PC-9 (cell line): ENCODE measurements around the gene DPP9. TPM values are rescaled to one million over a fixed set of nuclear protein-coding genes. Genes with fewer than 3 reads are reported as not detected.

ENCODE experiments used
- BruUV-seq: library from RNA; stranded (reverse); fragments of 400-500 nt; replicated peaks from 2 replicates; lab custom pipeline; 2021; lab: Mats Ljungman, UMichigan
- CTCF ChIA-PET: fragments of 300-600 bp; sonication (Branson Sonifier 250); formaldehyde crosslinking; loops from one replicate; lab custom pipeline; 2022; ENCODE audit warnings: antibody characterized with exemption; lab: Charles Lee
- POLR2A ChIA-PET: fragments of 300-600 bp; sonication (Branson Sonifier 250); formaldehyde crosslinking; loops from one replicate; lab custom pipeline; 2022; ENCODE audit warnings: antibody characterized with exemption; ENCODE audit not compliant: unreplicated experiment; lab: Charles Lee
- DNase-seq, 2 experiments: peaks; one replicate each; pipeline versions ENCODE4 v3.0.0 to v3.0.0-alpha.2; 2015 to 2022; ENCODE audit warnings: mixed read lengths in 1 of 2
- H2AFZ ChIP-seq: fragments of 200-600 bp; sonication (generic); 2 replicates; pipeline ENCODE4 v1.8.1; 2017; ENCODE audit warnings: antibody characterized with exemption
- H3F3A ChIP-seq: fragments of 200-600 bp; sonication (generic); 2 replicates; pipeline ENCODE4 v1.8.1; 2017; ENCODE audit warnings: antibody characterized with exemption, mild to moderate bottlenecking, low read depth; ENCODE audit not compliant: insufficient read depth
- H3K27ac ChIP-seq: fragments of 200-600 bp; sonication (generic); 2 replicates; pipeline ENCODE4 v1.6.1; 2016; ENCODE audit warnings: mixed run types
- H3K27me3 ChIP-seq: fragments of 200-600 bp; sonication (generic); 2 replicates; pipeline ENCODE4 v1.6.1; 2016; ENCODE audit warnings: low read depth, mixed run types; ENCODE audit not compliant: insufficient read depth
- H3K36me3 ChIP-seq: fragments of 200-600 bp; sonication (generic); 2 replicates; pipeline ENCODE4 v1.6.1; 2016; ENCODE audit warnings: low read depth, mixed run types
- H3K4me1 ChIP-seq: fragments of 200-600 bp; sonication (generic); replicated peaks from 2 replicates; pipeline ENCODE4 v1.6.1; 2016; ENCODE audit warnings: mixed run types; ENCODE audit not compliant: insufficient read depth
- H3K4me2 ChIP-seq: fragments of 200-600 bp; sonication (generic); 2 replicates; pipeline ENCODE4 v1.6.1; 2017; ENCODE audit warnings: mixed run types
- H3K4me3 ChIP-seq: fragments of 200-600 bp; sonication (generic); 2 replicates; pipeline ENCODE4 v1.6.1; 2016; ENCODE audit warnings: mixed run types
- H3K79me2 ChIP-seq: fragments of 200-600 bp; sonication (generic); 2 replicates; pipeline ENCODE4 v1.6.1; 2017; ENCODE audit warnings: low read depth, mixed run types
- H3K9me2 ChIP-seq: fragments of 200-600 bp; sonication (generic); 2 replicates; pipeline ENCODE4 v1.8.1; 2017; ENCODE audit warnings: mild to moderate bottlenecking; ENCODE audit not compliant: insufficient read depth
- H3K9me3 ChIP-seq: fragments of 200-600 bp; sonication (generic); 2 replicates; pipeline ENCODE4 v1.8.1; 2016; ENCODE audit warnings: low read depth; ENCODE audit not compliant: insufficient read depth
- H4K20me1 ChIP-seq: fragments of 200-600 bp; sonication (generic); 2 replicates; pipeline ENCODE4 v1.8.1; 2017; ENCODE audit not compliant: insufficient read depth
- EZH2 ChIP-seq: fragments of 200-600 bp; sonication (generic); IDR thresholded peaks from 2 replicates; pipeline ENCODE4 v1.8.0; 2017; ENCODE audit warnings: antibody characterized with exemption, low read depth
- intact Hi-C: fragments of 100-400 bp; cut with micrococcal nuclease; formaldehyde crosslinking; loops from one replicate; pipeline ENCODE4 v1.10.0; 2022; ENCODE audit not compliant: unreplicated experiment
- total RNA-seq: library from RNA; stranded (reverse); gene quantifications from 2 replicates; pipeline ENCODE4 v1.2.3, GENCODE V29; 2021
- TF ChIP-seq, protein P1 (sequence below): fragments of 200-600 bp; sonication (generic); conservative IDR thresholded peaks from 2 replicates; pipeline ENCODE4 v1.6.1; 2017; ENCODE audit warnings: mixed run types, antibody characterized with exemption, mild to moderate bottlenecking, moderate library complexity

DPP9 gene
- total RNA-seq, 1 experiment from 2014 or later, result 85.3 TPM

DNA sequence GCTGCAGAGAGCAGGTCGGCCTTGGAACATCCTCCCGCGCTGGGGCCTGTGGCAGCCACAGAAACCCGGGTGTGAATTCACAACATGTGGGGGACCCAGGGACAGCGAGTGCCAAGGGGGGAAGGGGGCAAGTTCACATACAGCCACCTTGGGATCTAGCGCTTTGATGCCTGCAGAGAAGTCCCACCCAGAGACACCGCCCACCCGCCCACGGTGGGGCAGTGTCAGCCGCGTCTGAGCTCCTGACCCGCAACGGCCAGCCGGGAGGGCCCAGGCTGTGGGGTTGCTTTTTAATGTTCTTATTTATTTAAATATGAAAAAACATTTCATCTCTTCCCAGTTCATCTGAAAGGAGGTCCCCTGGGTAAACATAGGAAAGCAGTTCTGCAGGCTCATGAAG, 66.4 kb downstream of the DPP9 start:
- TF ChIP-seq EZH2, result no peak
- TF ChIP-seq, protein P1, sequence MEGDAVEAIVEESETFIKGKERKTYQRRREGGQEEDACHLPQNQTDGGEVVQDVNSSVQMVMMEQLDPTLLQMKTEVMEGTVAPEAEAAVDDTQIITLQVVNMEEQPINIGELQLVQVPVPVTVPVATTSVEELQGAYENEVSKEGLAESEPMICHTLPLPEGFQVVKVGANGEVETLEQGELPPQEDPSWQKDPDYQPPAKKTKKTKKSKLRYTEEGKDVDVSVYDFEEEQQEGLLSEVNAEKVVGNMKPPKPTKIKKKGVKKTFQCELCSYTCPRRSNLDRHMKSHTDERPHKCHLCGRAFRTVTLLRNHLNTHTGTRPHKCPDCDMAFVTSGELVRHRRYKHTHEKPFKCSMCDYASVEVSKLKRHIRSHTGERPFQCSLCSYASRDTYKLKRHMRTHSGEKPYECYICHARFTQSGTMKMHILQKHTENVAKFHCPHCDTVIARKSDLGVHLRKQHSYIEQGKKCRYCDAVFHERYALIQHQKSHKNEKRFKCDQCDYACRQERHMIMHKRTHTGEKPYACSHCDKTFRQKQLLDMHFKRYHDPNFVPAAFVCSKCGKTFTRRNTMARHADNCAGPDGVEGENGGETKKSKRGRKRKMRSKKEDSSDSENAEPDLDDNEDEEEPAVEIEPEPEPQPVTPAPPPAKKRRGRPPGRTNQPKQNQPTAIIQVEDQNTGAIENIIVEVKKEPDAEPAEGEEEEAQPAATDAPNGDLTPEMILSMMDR, result no peak
- BruUV-seq, result no TSS peak
- Histone ChIP-seq H3K4me2 (no peak overlapping the region), H3K27ac (no peak overlapping the region), H2AFZ (no peak overlapping the region), H3K4me3 (no peak overlapping the region), H4K20me1 (no peaks in the 10 kb centered on the region), H3K9me3 (no peaks in the 10 kb centered on the region), H3K27me3 (no peaks in the 10 kb centered on the region), H3F3A (no peaks in the 10 kb centered on the region), H3K36me3 (no peaks in the 10 kb centered on the region), H3K79me2 (no peaks in the 10 kb centered on the region), H3K9me2 (no peaks in the 10 kb centered on the region), H3K4me1 (no peaks in the 10 kb centered on the region)
- DNase-seq, result no peak
- CTCF ChIA-PET, result no interaction called here
- intact Hi-C loops, result no loop called here
- POLR2A ChIA-PET, result no interaction called here

DNA sequence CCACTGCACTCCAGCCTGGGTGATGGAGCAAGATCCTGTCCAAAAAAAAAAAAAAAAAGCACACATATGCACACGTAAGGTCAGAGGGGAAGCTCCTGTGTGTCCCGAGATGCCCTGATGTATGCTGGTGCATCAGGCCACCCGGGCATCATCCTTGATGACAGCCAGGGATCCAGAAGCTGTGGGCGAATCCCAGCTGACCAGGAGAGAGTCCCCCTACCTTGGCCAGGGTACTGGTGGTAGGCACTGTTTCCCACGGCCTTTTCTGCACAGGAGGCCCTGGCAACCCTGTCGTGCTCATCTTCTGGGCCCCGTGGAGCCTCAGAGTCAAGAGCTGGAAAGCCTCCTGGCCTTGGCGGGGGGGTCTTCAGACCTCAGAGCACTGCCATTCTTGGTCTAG, 67.5 kb downstream of the DPP9 start:
- POLR2A ChIA-PET, result interaction anchor here (0.6 kb wide), 1 partner anchor 281 kb away, joined by 5 read pairs; no protein-coding TSS in a partner anchor

DNA sequence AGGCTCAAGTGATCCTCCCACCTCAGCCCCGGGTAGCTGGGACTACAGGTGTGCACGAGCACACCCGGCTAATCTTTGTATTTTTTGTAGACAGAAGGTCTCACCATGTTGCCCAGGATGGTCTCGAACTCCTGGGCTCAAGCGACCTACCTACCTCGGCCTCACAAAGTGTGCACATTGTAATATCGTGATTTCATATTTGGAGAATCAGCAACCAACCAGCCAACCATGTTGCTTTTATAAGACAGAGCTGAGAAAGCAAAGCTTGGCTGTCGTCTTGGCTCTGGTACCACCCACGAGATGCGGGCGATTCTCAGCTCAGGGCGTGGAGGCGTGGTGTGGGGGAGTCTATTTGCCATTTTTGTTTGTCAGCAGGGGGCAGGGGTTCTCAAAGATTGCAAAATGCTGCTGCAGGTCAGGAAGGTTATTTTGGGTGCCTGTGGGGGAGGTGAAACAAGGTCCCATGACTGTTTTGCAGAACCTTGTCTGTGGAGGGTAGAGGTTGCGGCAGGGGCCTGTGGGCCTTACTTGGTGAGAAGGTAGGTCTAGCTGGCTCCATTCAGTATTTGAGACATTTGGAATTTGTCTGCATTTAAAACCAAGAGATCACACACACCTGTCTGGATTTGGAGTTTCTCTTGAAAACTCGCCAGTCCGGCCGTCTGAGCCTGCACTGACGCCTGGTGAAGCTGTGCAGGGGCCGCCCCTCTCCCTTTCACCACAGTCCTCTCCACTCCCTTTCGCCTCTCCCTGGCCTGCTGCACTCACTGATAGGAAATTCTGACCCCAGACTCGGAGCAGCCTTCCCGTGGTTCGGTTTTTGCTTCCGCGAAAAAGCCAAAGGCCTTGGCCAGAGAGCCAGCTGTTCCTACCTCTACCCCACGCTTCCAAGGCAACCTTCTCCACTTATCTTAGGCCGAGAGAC, 68.9 kb downstream of the DPP9 start:
- CTCF ChIA-PET, result no interaction called here
- no peaks in the 10 kb centered on the region for H3K9me3 ChIP-seq
- TSS peak; percentile 20 for BruUV-seq

More for the DNA sequence above, 67.5 kb downstream of the DPP9 start:
- Histone ChIP-seq H3K4me3 (no peak overlapping the region), H3K9me2 (no peaks in the 10 kb centered on the region), H3K9me3 (no peaks in the 10 kb centered on the region), H3K27ac (no peak overlapping the region), H3K4me2 (no peak overlapping the region), H4K20me1 (no peaks in the 10 kb centered on the region), H3F3A (no peaks in the 10 kb centered on the region), H3K36me3 (no peaks in the 10 kb centered on the region), H3K27me3 (no peaks in the 10 kb centered on the region), H2AFZ (no peak overlapping the region), H3K79me2 (no peaks in the 10 kb centered on the region), H3K4me1 (no peaks in the 10 kb centered on the region)
- no TSS peak for BruUV-seq
- DNase-seq, result no peak
- intact Hi-C loops, result no loop called here
- CTCF ChIA-PET, result no interaction called here
- TF ChIP-seq, protein P1, result no peak
- TF ChIP-seq EZH2, result no peak

More for the DNA sequence above, 68.9 kb downstream of the DPP9 start:
- no peak for DNase-seq
- no peaks in the 10 kb centered on the region for H3F3A ChIP-seq
- TF ChIP-seq EZH2, result no peak
- TF ChIP-seq, protein P1, result no peak
- no peaks in the 10 kb centered on the region for H4K20me1 ChIP-seq
- H3K9me2 ChIP-seq, result no peaks in the 10 kb centered on the region
- no peak overlapping the region for H3K27ac ChIP-seq
- H3K79me2 ChIP-seq, result no peaks in the 10 kb centered on the region
- H3K4me3 ChIP-seq, result no peak overlapping the region
- H3K36me3 ChIP-seq, result no peaks in the 10 kb centered on the region
- no peak overlapping the region for H2AFZ ChIP-seq
- no peak overlapping the region for H3K4me2 ChIP-seq
- intact Hi-C loops, result no loop called here
- POLR2A ChIA-PET, result no interaction called here
- no peaks in the 10 kb centered on the region for H3K4me1 ChIP-seq
- H3K27me3 ChIP-seq, result no peaks in the 10 kb centered on the region
